ENCODE measurements around the gene ANO1.

ANO1 gene

GRCh38 chr11:70209391-70209912 lies 131.3 kb downstream of the ANO1 start:
- TF ChIP-seq ZFP30 (CRISPR knock-in tag; IDR thresholded peaks at IDR 0.05) = no peak
- no peak for TF ChIP-seq SNAI2 (CRISPR knock-in tag; IDR thresholded peaks at IDR 0.05)

GRCh38 chr11:70210051-70210501 lies 132.0 kb downstream of the ANO1 start:
- TF ChIP-seq RARB (CRISPR knock-in tag; IDR thresholded peaks at IDR 0.05) = no peak
- no peak for TF ChIP-seq TSHZ2 (CRISPR knock-in tag; IDR thresholded peaks at IDR 0.05)
- no peak for TF ChIP-seq TCF4 (CRISPR knock-in tag; IDR thresholded peaks at IDR 0.05; ENCODE audit: borderline replicate concordance)
- no peak for TF ChIP-seq ARNTL (CRISPR knock-in tag; IDR thresholded peaks at IDR 0.05; ENCODE audit: borderline replicate concordance, low read depth)
- TF ChIP-seq ZFP30 (CRISPR knock-in tag; IDR thresholded peaks at IDR 0.05) = no peak
- TF ChIP-seq POU6F1 (CRISPR knock-in tag; IDR thresholded peaks at IDR 0.05; ENCODE audit: borderline replicate concordance, low read depth) = no peak
- no peak for TF ChIP-seq ZC3H10 (CRISPR knock-in tag; IDR thresholded peaks at IDR 0.05)
- TF ChIP-seq CREB5 (CRISPR knock-in tag; IDR thresholded peaks at IDR 0.05; ENCODE audit: low read depth) = no peak
- TF ChIP-seq GLIS3 (CRISPR knock-in tag; IDR thresholded peaks at IDR 0.05) = no peak
- TF ChIP-seq TOX (CRISPR knock-in tag; IDR thresholded peaks at IDR 0.05; ENCODE audit: borderline replicate concordance) = no peak
- no peak for TF ChIP-seq CSDC2 (CRISPR knock-in tag; IDR thresholded peaks at IDR 0.05)
- TF ChIP-seq OSR1 (CRISPR knock-in tag; IDR thresholded peaks at IDR 0.05) = no peak
- TF ChIP-seq BACH2 (CRISPR knock-in tag; IDR thresholded peaks at IDR 0.05; ENCODE audit: borderline replicate concordance) = no peak
- no peak for TF ChIP-seq SNAI2 (CRISPR knock-in tag; IDR thresholded peaks at IDR 0.05)
- no peak for TF ChIP-seq PPARA (CRISPR knock-in tag; IDR thresholded peaks at IDR 0.05; ENCODE audit: borderline replicate concordance)
- no peak for TF ChIP-seq ZNF70 (CRISPR knock-in tag; IDR thresholded peaks at IDR 0.05)
- no peak for TF ChIP-seq ZNF565 (CRISPR knock-in tag; conservative IDR thresholded peaks at IDR 0.05; ENCODE audit: low read depth)
- TF ChIP-seq ESRRG (CRISPR knock-in tag; IDR thresholded peaks at IDR 0.05) = no peak
- no peak for TF ChIP-seq ZNF8 (CRISPR knock-in tag; IDR thresholded peaks at IDR 0.05)
- peak; percentile 47 for ATAC-seq

More at GRCh38 chr11:70209391-70209912, 131.3 kb downstream of the ANO1 start:
- no peak; the same call in 2 of the 3 replicates for ATAC-seq

GRCh38 chr11:70210530-70210929 lies 132.4 kb downstream of the ANO1 start:
- TF ChIP-seq TSHZ2 (CRISPR knock-in tag; IDR thresholded peaks at IDR 0.05) (no peak), OSR1 (CRISPR knock-in tag; IDR thresholded peaks at IDR 0.05) (no peak), ESRRG (CRISPR knock-in tag; IDR thresholded peaks at IDR 0.05) (no peak), ZNF8 (CRISPR knock-in tag; IDR thresholded peaks at IDR 0.05) (no peak), GLIS3 (CRISPR knock-in tag; IDR thresholded peaks at IDR 0.05) (no peak), PPARA (CRISPR knock-in tag; IDR thresholded peaks at IDR 0.05; ENCODE audit: borderline replicate concordance) (no peak), ZC3H10 (CRISPR knock-in tag; IDR thresholded peaks at IDR 0.05) (no peak), PATZ1 (CRISPR knock-in tag; IDR thresholded peaks at IDR 0.05; ENCODE audit: borderline replicate concordance) (no peak), TOX (CRISPR knock-in tag; IDR thresholded peaks at IDR 0.05; ENCODE audit: borderline replicate concordance) (no peak), SNAI2 (CRISPR knock-in tag; IDR thresholded peaks at IDR 0.05) (no peak), CSDC2 (CRISPR knock-in tag; IDR thresholded peaks at IDR 0.05) (no peak), ISL1 (CRISPR knock-in tag; IDR thresholded peaks at IDR 0.05) (no peak), TCF4 (CRISPR knock-in tag; IDR thresholded peaks at IDR 0.05; ENCODE audit: borderline replicate concordance) (no peak), ZNF70 (CRISPR knock-in tag; IDR thresholded peaks at IDR 0.05) (no peak), BACH2 (CRISPR knock-in tag; IDR thresholded peaks at IDR 0.05; ENCODE audit: borderline replicate concordance) (no peak)
- ATAC-seq = no peak

Data from SK-N-SH treated with all-trans-retinoic acid at 6 μM for 48 hours (cell line).